Ectodermal cell (in vitro differentiated cells): ENCODE measurements around the gene ZNF69.
"Not testable (repeated sequence)": the region's sequence is repeated elsewhere in the genome, so short reads cannot be mapped to it uniquely, and the experiment has no call there.

ENCODE experiments used
- H3K27ac ChIP-seq: 2 replicates; pipeline ENCODE4 v1.7.0; 2013; ENCODE audit warnings: mild to moderate bottlenecking, low read depth, low read length; ENCODE audit not compliant: insufficient read depth, poor library complexity, severe bottlenecking
- H3K27me3 ChIP-seq: 2 replicates; pipeline ENCODE4 v1.7.0; 2013; ENCODE audit warnings: mild to moderate bottlenecking, low read length; ENCODE audit not compliant: insufficient read depth, control insufficient read depth, poor library complexity, severe bottlenecking
- H3K36me3 ChIP-seq: one replicate; pipeline ENCODE4 v1.7.0; 2013; ENCODE audit warnings: low read length; ENCODE audit not compliant: control insufficient read depth, insufficient read depth
- H3K4me1 ChIP-seq: one replicate; pipeline ENCODE4 v1.7.0; 2013; ENCODE audit warnings: low read length; ENCODE audit not compliant: control insufficient read depth, insufficient read depth
- H3K4me3 ChIP-seq: 2 replicates; pipeline ENCODE4 v1.7.0; 2013; ENCODE audit warnings: low read depth, low read length, control low read depth; ENCODE audit not compliant: insufficient read depth
- H3K9me3 ChIP-seq: 2 replicates; pipeline ENCODE4 v1.7.0; 2013; ENCODE audit warnings: mild to moderate bottlenecking, low read length, moderate library complexity; ENCODE audit not compliant: control insufficient read depth
- WGBS, 2 experiments: methylation state at CpG; one replicate each; pipeline ENCODE4 v1.1.7; 2013; ENCODE audit warnings: missing lambda C conversion rate in 2 of 2; 5-methylcytosine and 5-hydroxymethylcytosine counted together

The ZNF69 gene

DNA sequence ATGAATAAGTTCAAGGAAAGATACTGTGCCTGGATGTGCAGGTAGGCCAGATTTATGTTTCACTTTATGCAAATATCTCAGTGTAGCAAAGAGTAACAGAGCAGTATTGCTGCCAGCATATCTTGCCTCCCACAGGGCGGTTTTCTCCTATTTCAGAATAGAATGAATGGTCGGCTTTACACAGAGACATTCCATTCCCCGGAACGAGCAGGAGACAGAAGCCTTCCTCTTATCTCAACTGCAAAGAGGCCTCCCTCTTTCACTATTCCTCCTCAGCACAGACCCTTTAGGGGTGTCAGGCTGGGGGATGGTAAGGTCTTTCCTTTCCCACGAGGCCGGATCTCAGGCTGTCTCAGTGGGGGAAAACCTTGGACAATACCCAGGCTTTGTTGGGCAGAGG is 2.3 kb downstream of the ZNF69 start:
- peak overlapping the region; percentile 54 for H3K27ac ChIP-seq
- H3K9me3 ChIP-seq, H3K4me1 ChIP-seq, H3K27me3 ChIP-seq: not testable (repeated sequence)
- H3K36me3 ChIP-seq, result peaks cover 42% of the 10 kb centered on the region
- H3K4me3 ChIP-seq, result peak overlapping the region; percentile 19
- 8 to 11% methylated on average over 6 of the region's 6 CpGs for WGBS, 2 experiments

DNA sequence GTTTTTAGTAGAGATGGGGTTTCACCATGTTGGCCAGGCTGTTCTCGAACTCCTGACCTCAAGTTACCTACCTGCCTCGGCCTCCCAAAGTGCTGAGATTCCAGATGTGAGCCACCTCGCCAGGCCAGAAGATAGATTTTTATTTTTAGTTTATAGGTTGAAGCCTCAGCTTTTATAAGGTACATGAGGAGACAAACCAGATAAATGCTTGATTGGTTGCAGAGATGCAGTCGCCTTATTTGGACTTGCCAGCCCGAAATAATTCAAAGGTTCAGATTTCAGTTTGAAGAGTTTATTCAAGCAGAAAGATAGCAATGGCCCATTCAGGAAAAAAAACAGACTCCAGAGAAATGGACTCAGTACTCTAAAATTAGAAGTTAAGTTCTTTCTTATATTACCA is 3.1 kb downstream of the ZNF69 start:
- no peaks in the 10 kb centered on the region for H3K27me3 ChIP-seq
- 83 to 89% methylated on average over 5 of the region's 5 CpGs for WGBS, 2 experiments
- H3K4me3 ChIP-seq, result no peak overlapping the region
- H3K4me1 ChIP-seq, result no peaks in the 10 kb centered on the region
- H3K9me3 ChIP-seq, result peaks cover 4% of the 10 kb centered on the region
- peaks cover 48% of the 10 kb centered on the region for H3K36me3 ChIP-seq
- H3K27ac ChIP-seq, result no peak overlapping the region

DNA sequence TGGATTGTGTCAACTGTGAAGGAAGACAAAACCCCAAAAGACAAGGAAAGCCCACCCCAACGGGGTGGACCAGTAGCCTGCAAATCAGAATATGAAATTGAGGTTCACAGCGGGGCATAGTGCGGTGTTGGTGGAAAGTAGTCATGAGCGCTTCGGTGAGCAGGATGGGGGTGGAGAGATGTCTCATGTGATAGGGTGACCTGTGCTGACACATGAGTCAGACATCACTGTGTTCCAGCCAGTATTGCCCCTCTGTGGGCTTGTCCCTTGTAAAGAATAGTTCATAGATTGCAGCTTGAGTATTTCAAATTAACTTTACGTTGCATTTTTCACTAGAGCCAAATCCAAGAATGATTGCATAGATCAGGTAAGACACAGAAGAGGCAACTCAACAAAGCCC is 7.3 kb downstream of the ZNF69 start:
- H3K36me3 ChIP-seq, result peaks cover 63% of the 10 kb centered on the region

DNA sequence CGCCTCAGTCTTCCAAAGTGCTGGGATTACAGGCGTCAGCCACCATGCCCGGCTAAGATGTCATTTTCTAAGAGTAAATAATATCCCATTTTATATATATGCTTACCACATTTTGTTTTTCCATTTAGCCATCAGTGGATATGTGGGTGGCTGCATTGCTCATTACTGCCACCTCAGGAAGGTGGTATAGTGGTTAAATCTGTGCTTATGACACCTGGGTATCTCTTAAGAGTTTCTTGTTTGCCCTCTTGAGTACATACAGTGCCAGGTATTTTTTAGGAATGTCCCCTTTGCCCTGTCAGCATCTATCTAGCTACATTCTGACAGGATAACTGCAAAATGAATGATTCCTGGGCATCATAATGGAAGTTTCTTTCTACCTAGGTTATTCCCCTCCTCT is 14.6 kb downstream of the ZNF69 start:
- Histone ChIP-seq H3K4me3 (no peak overlapping the region), H3K4me1 (no peaks in the 10 kb centered on the region), H3K27me3 (no peaks in the 10 kb centered on the region), H3K9me3 (peaks cover 32% of the 10 kb centered on the region), H3K36me3 (peaks cover 63% of the 10 kb centered on the region), H3K27ac (no peak overlapping the region)
- WGBS, 2 experiments, result 92 to 96% methylated on average over 3 of the region's 3 CpGs

More for the DNA sequence above, 7.3 kb downstream of the ZNF69 start:
- no peak overlapping the region for H3K27ac ChIP-seq
- H3K4me1 ChIP-seq, result no peaks in the 10 kb centered on the region
- H3K9me3 ChIP-seq, result peaks cover 4% of the 10 kb centered on the region
- 97% methylated on average over 6 of the region's 6 CpGs for WGBS, 2 experiments
- H3K4me3 ChIP-seq, result no peak overlapping the region
- H3K27me3 ChIP-seq, result no peaks in the 10 kb centered on the region

DNA sequence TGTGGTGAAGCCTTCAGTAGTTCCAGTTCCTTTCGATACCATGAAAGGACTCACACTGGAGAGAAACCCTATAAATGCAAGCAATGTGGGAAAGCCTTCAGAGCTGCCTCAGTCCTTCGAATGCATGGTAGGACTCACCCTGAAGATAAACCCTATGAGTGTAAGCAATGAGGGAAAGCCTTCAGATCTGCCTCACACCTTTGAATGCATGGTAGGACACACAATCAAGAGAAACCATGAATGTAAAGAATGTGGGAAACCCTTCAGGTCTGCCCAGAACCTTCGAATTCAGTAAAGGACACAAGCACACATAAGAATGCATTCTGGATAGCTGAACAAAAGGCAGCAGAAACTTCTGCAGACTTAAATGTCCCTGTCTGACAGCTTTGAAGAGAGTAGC is 18.3 kb downstream of the ZNF69 start:
- 96 to 97% methylated on average over 3 of the region's 3 CpGs for WGBS, 2 experiments
- Histone ChIP-seq H3K9me3 (peaks cover 30% of the 10 kb centered on the region), H3K4me3 (no peak overlapping the region), H3K4me1 (no peaks in the 10 kb centered on the region), H3K27ac (no peak overlapping the region), H3K27me3 (no peaks in the 10 kb centered on the region), H3K36me3 (peaks cover 49% of the 10 kb centered on the region)

DNA sequence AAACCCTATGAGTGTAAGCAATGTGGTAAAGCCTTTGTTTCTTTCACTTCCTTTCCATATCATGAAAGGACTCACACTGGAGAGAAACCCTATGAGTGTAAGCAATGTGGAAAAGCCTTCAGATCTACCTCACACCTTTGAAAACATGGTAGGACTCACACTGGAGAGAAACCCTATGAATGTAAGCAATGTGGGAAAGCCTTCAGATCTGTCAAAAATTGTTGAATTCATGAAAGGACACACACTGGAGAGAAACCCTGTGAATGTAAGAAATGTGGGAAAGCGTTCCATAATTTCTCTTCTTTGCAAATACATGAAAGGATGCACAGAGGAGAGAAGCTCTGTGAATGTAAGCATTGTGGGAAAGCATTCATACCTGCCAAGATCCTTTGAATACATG is 24.4 kb downstream of the ZNF69 start:
- H3K4me3 ChIP-seq, H3K27ac ChIP-seq, H3K4me1 ChIP-seq, H3K9me3 ChIP-seq, H3K27me3 ChIP-seq: not testable (repeated sequence)
- 100% methylated on average over 1 of the region's 1 CpG for WGBS, 2 experiments
- peaks cover 21% of the 10 kb centered on the region for H3K36me3 ChIP-seq

DNA sequence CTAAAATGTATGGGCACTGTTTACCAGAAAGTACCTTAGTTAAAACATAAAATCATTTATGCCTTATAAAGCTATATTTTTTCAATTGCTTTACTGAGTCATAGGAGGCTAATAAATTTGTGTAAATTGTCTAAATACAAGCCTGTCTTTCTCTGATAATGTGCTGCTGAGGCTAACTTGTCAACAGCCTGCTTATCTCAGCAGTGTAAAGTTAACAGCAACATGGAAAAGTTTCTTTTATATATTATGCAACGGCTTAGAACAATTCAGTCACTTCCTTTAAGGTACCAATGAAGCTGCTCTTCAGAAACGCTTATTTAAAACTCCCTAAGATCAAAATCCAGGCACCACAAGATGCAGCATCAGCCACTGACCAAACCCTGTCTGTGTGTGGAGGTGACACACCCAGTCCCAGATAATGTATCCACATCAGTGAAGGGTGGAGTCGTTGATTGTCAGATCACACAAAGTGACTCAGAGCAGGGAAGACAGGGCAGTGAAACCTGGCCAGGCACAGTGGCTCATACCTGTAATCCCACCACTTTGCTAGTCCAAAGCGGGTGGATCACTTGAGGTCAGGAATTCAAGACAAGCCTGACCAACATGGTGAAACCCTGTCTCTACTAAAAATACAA is 27.0 kb downstream of the ZNF69 start:
- not testable (repeated sequence) for H3K27me3 ChIP-seq, H3K27ac ChIP-seq, H3K4me1 ChIP-seq, H3K9me3 ChIP-seq, H3K4me3 ChIP-seq
- WGBS, 2 experiments, result 93 to 97% methylated on average over 4 of the region's 4 CpGs
- peaks cover 21% of the 10 kb centered on the region for H3K36me3 ChIP-seq

DNA sequence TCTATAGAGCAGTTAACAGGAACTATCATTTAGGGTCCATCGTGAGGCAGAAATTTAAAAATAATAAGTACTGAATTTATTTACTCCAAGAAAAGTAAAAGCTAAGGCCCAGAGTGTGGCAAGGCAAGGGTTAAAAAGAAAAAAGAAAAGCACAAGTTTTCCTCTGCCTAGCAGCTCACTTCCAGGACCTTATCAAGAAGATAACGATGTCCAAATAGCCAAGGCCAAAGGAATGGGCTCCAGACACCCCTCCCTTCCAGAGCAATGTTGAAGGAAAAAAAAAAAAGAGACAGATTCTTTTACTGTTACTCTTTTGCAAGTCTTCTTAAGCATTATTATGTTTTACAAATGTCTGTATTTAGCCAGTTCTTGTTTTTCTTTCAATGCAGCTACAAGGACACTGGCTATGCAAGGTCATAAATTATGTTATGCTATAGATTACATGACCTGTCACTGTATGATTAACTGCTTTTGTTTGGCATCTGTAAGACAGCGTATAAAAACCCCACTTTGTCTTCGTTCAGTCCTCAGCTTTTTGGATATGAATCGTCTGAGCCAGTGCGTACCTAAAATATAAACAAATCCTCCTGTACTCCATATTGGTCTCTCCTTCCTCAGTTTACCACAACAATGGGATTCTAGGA is 34.4 kb downstream of the ZNF69 start:
- Histone ChIP-seq H3K36me3 (no peaks in the 10 kb centered on the region), H3K27me3 (no peaks in the 10 kb centered on the region), H3K4me3 (no peak overlapping the region), H3K4me1 (peaks cover 4% of the 10 kb centered on the region), H3K9me3 (no peaks in the 10 kb centered on the region), H3K27ac (no peak overlapping the region)
- WGBS, 2 experiments, result 81 to 91% methylated on average over 5 to 6 of the region's 6 CpGs

DNA sequence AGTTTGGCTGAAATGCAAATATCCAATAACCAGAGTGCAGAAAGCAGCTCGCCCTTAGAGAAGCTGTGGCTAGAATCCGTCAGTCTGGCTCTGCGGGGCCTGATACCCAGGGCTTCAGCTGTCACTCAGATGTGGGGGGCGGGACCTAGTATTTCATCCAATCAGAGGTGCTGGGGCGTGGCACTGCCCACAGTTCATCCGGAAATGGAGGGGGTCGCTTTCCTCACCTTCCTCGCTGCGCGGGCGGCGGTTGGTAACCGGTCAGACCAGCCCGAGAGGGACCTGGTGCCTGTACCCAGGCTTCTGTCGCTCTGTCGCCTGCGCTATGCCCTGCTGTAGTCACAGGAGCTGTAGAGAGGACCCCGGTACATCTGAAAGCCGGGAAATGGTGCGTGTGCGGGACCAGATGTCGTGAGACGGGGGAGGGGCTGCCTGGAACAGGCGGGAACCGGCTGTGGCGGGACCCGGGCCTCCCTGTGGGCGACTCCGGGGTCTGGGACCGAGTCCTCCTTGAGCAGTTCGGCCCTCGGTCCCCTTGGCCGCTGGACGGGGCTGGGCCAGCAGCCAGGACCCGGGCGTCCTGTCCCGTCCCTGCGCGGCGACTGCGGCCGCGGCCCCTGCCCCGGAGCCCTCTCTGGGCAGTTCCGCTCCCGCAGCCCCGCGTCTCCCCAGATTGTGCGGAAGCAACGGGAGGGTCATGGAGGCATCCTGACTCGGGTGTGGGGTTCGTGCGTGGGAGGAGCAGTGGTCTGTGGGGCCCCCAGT is 37.5 kb downstream of the ZNF69 start, which contains the start of gene ZNF700:
ZNF700 (plus strand) TSS at position 222 of the 765 bp plus-strand sequence; CDS start at position 326, 104 bp downstream.
- Histone ChIP-seq H3K27ac (peak within 1 kb of the TSS; percentile 82), H3K36me3 (peaks cover 3% of the 10 kb centered on the region), H3K9me3 (no peaks in the 10 kb centered on the region), H3K4me3 (peak within 1 kb of the TSS; percentile 77), H3K4me1 (peaks cover 4% of the 10 kb centered on the region), H3K27me3 (no peaks in the 10 kb centered on the region)
- WGBS, 2 experiments, result 0 to 1% methylated on average over 53 of the region's 53 CpGs

DNA sequence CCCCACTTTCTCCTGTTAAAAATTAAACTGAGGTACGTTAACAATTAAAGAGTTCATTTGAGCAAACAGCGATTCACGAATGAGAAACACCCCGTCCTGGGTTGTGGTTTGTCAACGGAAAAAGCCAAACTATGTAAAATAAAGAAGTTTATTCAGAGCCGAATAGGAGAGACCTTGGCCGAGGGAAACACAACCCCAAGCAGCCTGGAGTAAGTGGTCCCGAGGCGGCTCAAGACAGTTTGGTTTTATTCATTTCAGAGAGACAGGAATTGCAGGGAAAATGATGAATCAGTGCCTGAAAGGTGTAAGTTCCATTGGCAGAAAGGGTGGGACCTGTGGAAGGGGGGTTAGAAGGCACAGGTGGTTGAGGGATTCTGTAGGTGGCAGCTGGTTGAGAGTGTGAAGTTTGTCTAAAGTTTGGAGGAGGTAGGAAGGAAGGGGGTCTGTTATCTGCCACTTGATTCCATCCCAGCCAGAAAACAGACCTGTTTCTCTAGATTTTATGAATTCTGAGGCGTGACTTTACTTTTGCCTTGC is 38.1 kb downstream of the ZNF69 start:
- H3K27me3 ChIP-seq, H3K4me1 ChIP-seq, H3K27ac ChIP-seq, H3K36me3 ChIP-seq, H3K9me3 ChIP-seq: not testable (repeated sequence)
- 18 to 21% methylated on average over 10 of the region's 10 CpGs for WGBS, 2 experiments
- peak overlapping the region; percentile 77 for H3K4me3 ChIP-seq
